OCI-LY7 (cell line): ENCODE results near the gene MMP15. TPM values are rescaled to one million over a fixed set of nuclear protein-coding genes. Genes with fewer than 3 reads are reported as not detected.

ENCODE experiments used
- BruUV-seq: library from RNA; stranded (reverse); fragments of 400-500 nt; replicated peaks from 2 replicates; lab custom pipeline; 2021; lab: Mats Ljungman, UMichigan
- CTCF ChIA-PET: fragments of 300-600 bp; sonication (Branson Sonifier 250); formaldehyde crosslinking; loops from one replicate; lab custom pipeline; 2022; ENCODE audit warnings: antibody characterized with exemption; ENCODE audit not compliant: unreplicated experiment; lab: Charles Lee
- POLR2A ChIA-PET: fragments of 300-600 bp; sonication (Branson Sonifier 250); formaldehyde crosslinking; loops from one replicate; lab custom pipeline; 2022; ENCODE audit warnings: antibody characterized with exemption; lab: Charles Lee
- DNase-seq: peaks from one replicate; pipeline ENCODE4 v3.0.0-alpha.2; 2015; ENCODE audit warnings: low spot score
- H2AFZ ChIP-seq: fragments of 200-600 bp; sonication (generic), shearing (Covaris generic); 2 replicates; pipeline ENCODE4 v1.6.1; 2014; ENCODE audit warnings: mild to moderate bottlenecking, antibody characterized with exemption, low read length, moderate library complexity
- H3K27ac ChIP-seq: fragments of 200-600 bp; sonication (generic); 2 replicates; pipeline ENCODE4 v1.5.1; 2014; ENCODE audit warnings: mixed run types, low read depth, mild to moderate bottlenecking, moderate library complexity, low read length, inconsistent platforms; ENCODE audit not compliant: poor library complexity, severe bottlenecking
- H3K36me3 ChIP-seq: fragments of 200-600 bp; sonication (generic); 2 replicates; pipeline ENCODE4 v1.6.1; 2014; ENCODE audit warnings: mild to moderate bottlenecking, antibody characterized with exemption, low read length, moderate library complexity, mixed read lengths; ENCODE audit not compliant: insufficient read depth
- H3K4me1 ChIP-seq: fragments of 200-600 bp; sonication (generic); 2 replicates; pipeline ENCODE4 v1.5.1; 2014; ENCODE audit warnings: mild to moderate bottlenecking, low read length; ENCODE audit not compliant: insufficient read depth, poor library complexity, severe bottlenecking
- H3K4me2 ChIP-seq: fragments of 200-600 bp; sonication (generic); 2 replicates; pipeline ENCODE4 v1.6.1; 2014; ENCODE audit warnings: mild to moderate bottlenecking, low read length
- H3K4me3 ChIP-seq: fragments of 200-600 bp; sonication (generic); 2 replicates; pipeline ENCODE4 v1.5.1; 2014; ENCODE audit warnings: mild to moderate bottlenecking, low read depth, low read length; ENCODE audit not compliant: poor library complexity, severe bottlenecking
- H3K79me2 ChIP-seq: fragments of 200-600 bp; sonication (generic); 2 replicates; pipeline ENCODE4 v1.6.1; 2016; ENCODE audit warnings: low read depth, mild to moderate bottlenecking, low read length, moderate library complexity, mixed read lengths; ENCODE audit not compliant: insufficient read depth
- H3K9me2 ChIP-seq: fragments of 200-600 bp; sonication (generic); 2 replicates; pipeline ENCODE4 v1.6.1; 2016; ENCODE audit warnings: mild to moderate bottlenecking, low read length, mixed read lengths; ENCODE audit not compliant: insufficient read depth
- H3K9me3 ChIP-seq: fragments of 200-600 bp; sonication (generic); 2 replicates; pipeline ENCODE4 v1.6.1; 2014; ENCODE audit warnings: mild to moderate bottlenecking, mixed run types, low read length, mixed read lengths
- H4K20me1 ChIP-seq: fragments of 200-600 bp; sonication (generic); 2 replicates; pipeline ENCODE4 v1.6.1; 2014; ENCODE audit warnings: mild to moderate bottlenecking, antibody characterized with exemption, low read length, moderate library complexity, mixed read lengths; ENCODE audit not compliant: insufficient read depth
- EZH2phosphoT487 ChIP-seq: fragments of 200-600 bp; sonication (generic); IDR thresholded peaks from 2 replicates; pipeline ENCODE4 v1.6.1; 2018; ENCODE audit warnings: low read depth, borderline replicate concordance, mild to moderate bottlenecking, mixed run types, antibody characterized with exemption, low read length, moderate library complexity, mixed read lengths
- intact Hi-C: fragments of 100-400 bp; cut with micrococcal nuclease; formaldehyde crosslinking; loops from one replicate; pipeline ENCODE4 v1.10.0; 2022; ENCODE audit not compliant: unreplicated experiment
- total RNA-seq, 2 experiments: library from RNA; depleted of rRNA in 1 of 2; stranded (reverse); fragments of >200 nt in 1 of 2; shearing (Covaris generic) in 1 of 2; gene quantifications; 2 replicates each; pipeline ENCODE4 v1.2.3, GENCODE V29; 2014 to 2022
- TF ChIP-seq, protein P1 (sequence below): fragments of 200-600 bp; sonication (generic); conservative IDR thresholded peaks from 2 replicates; pipeline ENCODE4 v1.5.1; 2014; ENCODE audit warnings: mild to moderate bottlenecking, antibody characterized with exemption, low read length, moderate library complexity, mixed read lengths

The MMP15 gene
- total RNA-seq, 2 experiments from 2014 or later = 0.21 TPM; not detected in 1

DNA sequence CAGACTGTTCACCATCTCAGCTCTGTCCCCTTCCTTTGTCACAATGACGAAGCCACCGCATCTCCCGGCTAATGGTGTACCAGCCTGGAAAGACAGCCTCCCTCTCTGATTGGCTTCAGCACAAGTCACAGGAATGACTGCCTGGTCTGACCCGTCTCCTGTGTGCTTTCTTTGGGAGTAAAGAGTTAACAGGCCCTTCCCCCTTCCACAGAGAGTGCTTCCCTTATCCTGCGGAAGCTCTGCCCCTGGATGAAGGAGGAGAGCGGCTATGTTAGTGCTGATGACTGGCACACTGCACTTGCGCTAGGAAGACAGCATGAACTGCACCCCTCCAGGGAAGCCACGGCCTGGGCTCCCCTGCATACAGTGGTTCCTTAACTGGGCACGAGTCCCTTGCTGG, 13.1 kb upstream of the MMP15 start:
- BruUV-seq = no TSS peak
- ChIA-PET POLR2A (no interaction called here), CTCF (no interaction called here)
- Histone ChIP-seq H4K20me1 (no peaks in the 10 kb centered on the region), H3K36me3 (peaks cover 40% of the 10 kb centered on the region), H3K9me3 (no peaks in the 10 kb centered on the region), H3K4me2 (no peak overlapping the region), H2AFZ (no peak overlapping the region), H3K79me2 (no peaks in the 10 kb centered on the region), H3K4me3 (no peak overlapping the region), H3K4me1 (no peaks in the 10 kb centered on the region), H3K9me2 (no peaks in the 10 kb centered on the region), H3K27ac (no peak overlapping the region)
- no peak for DNase-seq
- TF ChIP-seq, protein P1, sequence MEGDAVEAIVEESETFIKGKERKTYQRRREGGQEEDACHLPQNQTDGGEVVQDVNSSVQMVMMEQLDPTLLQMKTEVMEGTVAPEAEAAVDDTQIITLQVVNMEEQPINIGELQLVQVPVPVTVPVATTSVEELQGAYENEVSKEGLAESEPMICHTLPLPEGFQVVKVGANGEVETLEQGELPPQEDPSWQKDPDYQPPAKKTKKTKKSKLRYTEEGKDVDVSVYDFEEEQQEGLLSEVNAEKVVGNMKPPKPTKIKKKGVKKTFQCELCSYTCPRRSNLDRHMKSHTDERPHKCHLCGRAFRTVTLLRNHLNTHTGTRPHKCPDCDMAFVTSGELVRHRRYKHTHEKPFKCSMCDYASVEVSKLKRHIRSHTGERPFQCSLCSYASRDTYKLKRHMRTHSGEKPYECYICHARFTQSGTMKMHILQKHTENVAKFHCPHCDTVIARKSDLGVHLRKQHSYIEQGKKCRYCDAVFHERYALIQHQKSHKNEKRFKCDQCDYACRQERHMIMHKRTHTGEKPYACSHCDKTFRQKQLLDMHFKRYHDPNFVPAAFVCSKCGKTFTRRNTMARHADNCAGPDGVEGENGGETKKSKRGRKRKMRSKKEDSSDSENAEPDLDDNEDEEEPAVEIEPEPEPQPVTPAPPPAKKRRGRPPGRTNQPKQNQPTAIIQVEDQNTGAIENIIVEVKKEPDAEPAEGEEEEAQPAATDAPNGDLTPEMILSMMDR = no peak
- TF ChIP-seq EZH2phosphoT487 = no peak
- intact Hi-C loops = no loop called here

DNA sequence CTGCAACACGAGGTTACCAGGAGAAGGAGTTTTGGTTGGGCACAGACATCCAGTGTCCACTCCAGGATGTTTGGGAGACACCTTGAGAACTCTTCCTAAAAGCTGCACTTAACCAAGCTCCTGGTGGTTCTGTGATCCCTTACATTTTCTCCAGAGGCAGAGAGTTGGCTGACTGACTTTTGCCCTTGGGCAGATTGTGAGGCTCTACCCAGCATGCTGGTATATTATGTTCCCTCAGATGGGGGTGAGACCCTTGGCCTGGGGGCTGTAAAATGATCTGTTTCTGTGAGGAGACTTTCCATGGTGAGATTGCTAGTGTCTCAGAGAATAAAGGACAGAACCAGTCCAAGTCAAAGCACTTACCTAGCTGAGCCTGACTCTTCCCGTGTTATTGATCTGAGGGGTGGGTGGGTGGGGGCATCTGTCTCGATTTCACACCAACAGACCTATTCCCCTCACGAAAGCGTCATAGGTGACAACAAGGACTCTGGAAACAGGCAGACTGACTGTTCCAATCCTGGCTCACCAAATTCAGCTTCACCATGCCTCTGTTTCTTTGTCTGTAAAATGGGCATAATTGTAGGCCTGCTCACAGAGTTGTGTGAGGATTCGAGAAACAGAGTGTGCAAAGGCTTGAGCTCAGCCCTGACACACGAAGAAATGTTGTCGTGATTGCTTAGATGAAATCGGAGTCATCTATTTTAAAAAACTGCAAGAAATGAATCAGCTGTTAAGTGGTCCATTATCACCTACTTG, 12.2 kb upstream of the MMP15 start:
- TF ChIP-seq EZH2phosphoT487 = no peak
- TF ChIP-seq, protein P1 = no peak
- no peaks in the 10 kb centered on the region for H3K4me1 ChIP-seq
- H3K27ac ChIP-seq = no peak overlapping the region
- H3K9me3 ChIP-seq = no peaks in the 10 kb centered on the region
- BruUV-seq = TSS peak; percentile 33
- intact Hi-C loops = no loop called here
- DNase-seq = no peak
- peaks cover 40% of the 10 kb centered on the region for H3K36me3 ChIP-seq
- no peaks in the 10 kb centered on the region for H3K79me2 ChIP-seq
- H3K4me2 ChIP-seq = no peak overlapping the region
- H2AFZ ChIP-seq = no peak overlapping the region
- no peaks in the 10 kb centered on the region for H4K20me1 ChIP-seq
- no peak overlapping the region for H3K4me3 ChIP-seq
- CTCF ChIA-PET = no interaction called here
- POLR2A ChIA-PET = no interaction called here
- no peaks in the 10 kb centered on the region for H3K9me2 ChIP-seq

DNA sequence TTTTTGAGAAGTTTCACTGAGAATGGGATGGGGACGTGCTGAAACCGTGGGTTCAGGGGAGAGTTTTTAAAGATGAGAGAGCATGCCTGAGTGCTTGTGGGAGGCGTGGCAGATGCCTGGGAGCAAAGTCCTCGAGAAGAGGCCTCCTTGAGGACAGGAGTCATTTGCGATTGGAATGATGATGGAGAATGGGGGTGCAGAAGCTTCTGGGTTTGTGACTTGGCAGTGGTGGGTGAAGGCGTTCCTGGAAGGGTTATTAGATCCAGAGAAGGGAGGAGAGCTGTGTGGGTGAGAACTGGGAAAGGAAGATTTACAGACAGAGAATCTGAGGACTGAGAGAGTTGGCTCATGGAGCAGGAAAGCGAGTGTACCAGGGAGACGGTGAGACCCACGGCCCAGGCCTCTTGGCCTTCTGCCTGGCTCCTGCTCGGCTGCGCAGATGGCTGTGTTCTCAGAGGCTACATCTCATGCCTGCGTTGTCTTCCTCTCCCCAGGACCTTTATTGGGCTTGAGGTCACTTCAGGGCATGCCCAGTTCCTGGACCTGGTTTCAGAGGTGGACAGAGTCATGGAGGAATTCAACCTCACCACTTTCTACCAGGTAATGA, 8.6 kb upstream of the MMP15 start:
- Histone ChIP-seq H4K20me1 (no peaks in the 10 kb centered on the region), H3K27ac (no peak overlapping the region), H3K36me3 (peaks cover 21% of the 10 kb centered on the region; the same call in 1 of the 2 replicates), H3K4me3 (no peak overlapping the region), H3K4me1 (peaks cover 8% of the 10 kb centered on the region), H3K9me2 (no peaks in the 10 kb centered on the region), H2AFZ (no peak overlapping the region), H3K4me2 (no peak overlapping the region), H3K79me2 (no peaks in the 10 kb centered on the region), H3K9me3 (no peaks in the 10 kb centered on the region)
- intact Hi-C loops = no loop called here
- TF ChIP-seq, protein P1 = no peak
- no peak for TF ChIP-seq EZH2phosphoT487
- BruUV-seq = no TSS peak
- ChIA-PET CTCF (no interaction called here), POLR2A (no interaction called here)
- no peak for DNase-seq
